OCI-LY3 (cell line): ENCODE results near the gene OR2W3.
"Not testable (repeated sequence)": the region's sequence is repeated elsewhere in the genome, so short reads cannot be mapped to it uniquely, and the experiment has no call there.

Experiments
- EZH2phosphoT487 ChIP-seq: fragments of 200-600 bp; shearing (Covaris generic); IDR thresholded peaks from 2 replicates; pipeline ENCODE4 v1.6.1; 2018; ENCODE audit warnings: antibody characterized with exemption, mixed run types, low read depth
- TF ChIP-seq, protein P1 (sequence below): fragments of 200-600, 300-600 bp; sonication (generic); IDR thresholded peaks from 2 replicates; pipeline ENCODE4 v1.5.1; 2014; ENCODE audit warnings: antibody characterized with exemption, low read length, low read depth

DNA sequence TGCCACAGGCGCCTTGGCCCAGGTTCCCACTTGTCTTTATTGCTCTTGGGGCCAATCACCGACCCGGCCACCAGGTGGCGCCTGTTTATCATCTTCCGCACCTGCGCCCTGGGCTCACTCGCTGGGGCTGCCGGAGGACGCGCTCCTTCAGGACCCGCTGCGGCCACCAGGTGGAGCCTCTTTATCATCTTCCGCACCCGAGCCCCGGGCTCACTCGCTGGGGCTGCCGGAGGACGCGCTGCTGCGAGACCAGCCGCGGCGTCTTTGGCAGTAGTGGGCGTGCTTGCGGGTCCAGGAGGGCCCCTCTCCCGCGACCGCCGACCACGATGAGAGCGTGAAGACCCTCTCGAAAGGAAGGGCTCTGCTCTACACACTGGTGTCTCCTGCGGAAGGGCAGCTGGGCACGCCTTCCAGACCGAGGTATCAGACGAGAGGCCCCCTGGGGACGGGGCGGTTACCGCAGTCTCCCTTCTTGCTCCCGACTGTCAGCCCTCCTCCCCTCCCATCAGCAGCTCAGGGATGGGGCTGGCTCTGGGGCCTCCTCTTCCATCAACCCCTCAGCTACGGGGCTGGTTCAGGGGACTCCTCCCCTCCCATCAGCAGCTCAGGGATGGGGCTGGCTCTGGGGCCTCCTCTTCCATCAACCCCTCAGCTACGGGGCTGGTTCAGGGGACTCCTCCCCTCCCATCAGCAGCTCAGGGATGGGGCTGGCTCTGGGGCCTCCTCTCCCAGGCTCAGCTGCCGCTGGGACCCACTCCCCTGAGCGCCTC lies 41.8 kb downstream of the OR2W3 start:
- TF ChIP-seq, protein P1, sequence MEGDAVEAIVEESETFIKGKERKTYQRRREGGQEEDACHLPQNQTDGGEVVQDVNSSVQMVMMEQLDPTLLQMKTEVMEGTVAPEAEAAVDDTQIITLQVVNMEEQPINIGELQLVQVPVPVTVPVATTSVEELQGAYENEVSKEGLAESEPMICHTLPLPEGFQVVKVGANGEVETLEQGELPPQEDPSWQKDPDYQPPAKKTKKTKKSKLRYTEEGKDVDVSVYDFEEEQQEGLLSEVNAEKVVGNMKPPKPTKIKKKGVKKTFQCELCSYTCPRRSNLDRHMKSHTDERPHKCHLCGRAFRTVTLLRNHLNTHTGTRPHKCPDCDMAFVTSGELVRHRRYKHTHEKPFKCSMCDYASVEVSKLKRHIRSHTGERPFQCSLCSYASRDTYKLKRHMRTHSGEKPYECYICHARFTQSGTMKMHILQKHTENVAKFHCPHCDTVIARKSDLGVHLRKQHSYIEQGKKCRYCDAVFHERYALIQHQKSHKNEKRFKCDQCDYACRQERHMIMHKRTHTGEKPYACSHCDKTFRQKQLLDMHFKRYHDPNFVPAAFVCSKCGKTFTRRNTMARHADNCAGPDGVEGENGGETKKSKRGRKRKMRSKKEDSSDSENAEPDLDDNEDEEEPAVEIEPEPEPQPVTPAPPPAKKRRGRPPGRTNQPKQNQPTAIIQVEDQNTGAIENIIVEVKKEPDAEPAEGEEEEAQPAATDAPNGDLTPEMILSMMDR, result peak; percentile 55
- TF ChIP-seq EZH2phosphoT487, result not testable (repeated sequence)
